ENCODE data around the gene MRGPRF.

MRGPRF gene

DNA sequence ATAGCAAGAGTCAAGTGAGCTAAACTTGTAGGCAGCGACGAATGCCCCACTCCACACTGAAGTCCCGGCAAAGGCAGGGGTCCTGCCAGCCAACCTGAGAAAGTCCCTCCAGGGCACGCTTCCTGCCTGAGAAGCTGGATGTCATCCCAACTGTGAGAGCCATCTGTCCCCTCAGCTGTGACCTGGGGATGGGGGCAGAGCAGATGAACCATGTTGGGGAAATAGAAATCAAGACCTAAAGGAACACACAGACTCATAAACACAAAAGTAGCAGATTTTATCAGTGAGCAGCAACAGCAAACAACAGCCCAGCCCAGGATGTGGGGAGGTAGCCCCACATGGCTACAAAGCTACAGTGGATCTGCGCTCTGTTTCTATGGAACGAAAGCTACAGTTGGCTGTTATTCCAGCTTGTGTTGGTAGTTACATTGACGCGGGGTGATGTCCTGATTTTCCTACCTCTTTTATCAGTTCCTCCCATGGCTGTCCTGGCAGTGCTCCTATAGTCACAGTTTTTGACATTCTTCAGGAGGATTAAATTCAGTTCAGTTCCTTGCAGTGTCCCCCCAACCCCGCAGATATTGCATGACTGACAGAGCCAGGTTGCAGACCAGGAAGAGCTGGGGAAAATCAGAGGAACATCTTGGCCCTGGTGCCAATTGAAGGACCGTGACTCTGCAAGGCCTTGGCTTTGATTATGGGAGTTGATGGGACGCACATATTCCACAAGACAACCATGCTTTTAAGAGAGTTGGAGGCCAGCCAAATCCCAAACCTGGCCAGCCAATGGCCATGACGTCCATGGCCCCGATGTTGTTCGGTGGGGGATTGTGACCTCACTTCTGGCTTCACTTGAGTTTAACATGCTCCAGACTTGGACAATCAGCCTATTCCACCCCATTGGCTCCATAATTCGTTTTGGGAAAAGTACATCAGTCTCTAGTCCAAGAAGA is 46.9 kb downstream of the MRGPRF start:
- TF ChIP-seq, protein P1, sequence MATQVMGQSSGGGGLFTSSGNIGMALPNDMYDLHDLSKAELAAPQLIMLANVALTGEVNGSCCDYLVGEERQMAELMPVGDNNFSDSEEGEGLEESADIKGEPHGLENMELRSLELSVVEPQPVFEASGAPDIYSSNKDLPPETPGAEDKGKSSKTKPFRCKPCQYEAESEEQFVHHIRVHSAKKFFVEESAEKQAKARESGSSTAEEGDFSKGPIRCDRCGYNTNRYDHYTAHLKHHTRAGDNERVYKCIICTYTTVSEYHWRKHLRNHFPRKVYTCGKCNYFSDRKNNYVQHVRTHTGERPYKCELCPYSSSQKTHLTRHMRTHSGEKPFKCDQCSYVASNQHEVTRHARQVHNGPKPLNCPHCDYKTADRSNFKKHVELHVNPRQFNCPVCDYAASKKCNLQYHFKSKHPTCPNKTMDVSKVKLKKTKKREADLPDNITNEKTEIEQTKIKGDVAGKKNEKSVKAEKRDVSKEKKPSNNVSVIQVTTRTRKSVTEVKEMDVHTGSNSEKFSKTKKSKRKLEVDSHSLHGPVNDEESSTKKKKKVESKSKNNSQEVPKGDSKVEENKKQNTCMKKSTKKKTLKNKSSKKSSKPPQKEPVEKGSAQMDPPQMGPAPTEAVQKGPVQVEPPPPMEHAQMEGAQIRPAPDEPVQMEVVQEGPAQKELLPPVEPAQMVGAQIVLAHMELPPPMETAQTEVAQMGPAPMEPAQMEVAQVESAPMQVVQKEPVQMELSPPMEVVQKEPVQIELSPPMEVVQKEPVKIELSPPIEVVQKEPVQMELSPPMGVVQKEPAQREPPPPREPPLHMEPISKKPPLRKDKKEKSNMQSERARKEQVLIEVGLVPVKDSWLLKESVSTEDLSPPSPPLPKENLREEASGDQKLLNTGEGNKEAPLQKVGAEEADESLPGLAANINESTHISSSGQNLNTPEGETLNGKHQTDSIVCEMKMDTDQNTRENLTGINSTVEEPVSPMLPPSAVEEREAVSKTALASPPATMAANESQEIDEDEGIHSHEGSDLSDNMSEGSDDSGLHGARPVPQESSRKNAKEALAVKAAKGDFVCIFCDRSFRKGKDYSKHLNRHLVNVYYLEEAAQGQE (IDR thresholded peaks at IDR 0.05; ENCODE audit: insufficient read depth in 1 of 2, low read depth in 2 of 2, low read length in 2 of 2): no peak
- no peak for TF ChIP-seq FOXP2 (optimal IDR thresholded peaks at IDR 0.05; ENCODE audit: borderline replicate concordance, extremely low read depth, extremely low read length, insufficient read depth)
- TF ChIP-seq TAF1 (IDR thresholded peaks at IDR 0.05; ENCODE audit: borderline replicate concordance, insufficient read depth, low read length): no peak
- TF ChIP-seq SIN3A (IDR thresholded peaks at IDR 0.05; ENCODE audit: borderline replicate concordance, insufficient read depth, low read length): no peak
- TF ChIP-seq POLR2AphosphoS5 (IDR thresholded peaks at IDR 0.05; ENCODE audit: low read depth, low read length): no peak

DNA sequence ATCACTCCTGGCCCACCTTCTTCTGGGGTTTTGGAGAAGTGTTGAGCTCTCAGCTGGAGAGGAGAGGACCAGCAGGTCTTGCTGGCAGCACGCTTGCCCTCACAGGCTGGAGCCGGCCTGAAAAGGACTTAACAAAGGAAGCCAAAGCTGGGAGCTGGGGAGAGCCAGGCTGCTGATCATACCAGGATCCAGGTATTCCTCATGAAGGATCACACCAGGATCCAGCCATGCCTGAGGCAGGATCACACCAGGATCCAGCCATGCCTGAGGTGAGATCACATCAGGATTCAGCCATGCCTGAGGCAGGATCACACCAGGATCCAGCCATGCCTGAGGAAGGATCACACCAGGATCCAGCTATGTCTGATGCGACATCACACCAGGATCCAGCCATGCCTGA is 49.3 kb downstream of the MRGPRF start:
- TF ChIP-seq FOXP2 (optimal IDR thresholded peaks at IDR 0.05; ENCODE audit: borderline replicate concordance, extremely low read depth, extremely low read length, insufficient read depth): no peak
- TF ChIP-seq POLR2AphosphoS5 (IDR thresholded peaks at IDR 0.05; ENCODE audit: low read depth, low read length): no peak
- TF ChIP-seq, protein P1 (IDR thresholded peaks at IDR 0.05; ENCODE audit: insufficient read depth in 1 of 2, low read depth in 2 of 2, low read length in 2 of 2): no peak
- TF ChIP-seq SIN3A (IDR thresholded peaks at IDR 0.05; ENCODE audit: borderline replicate concordance, insufficient read depth, low read length): no peak
- no peak for TF ChIP-seq TAF1 (IDR thresholded peaks at IDR 0.05; ENCODE audit: borderline replicate concordance, insufficient read depth, low read length)

DNA sequence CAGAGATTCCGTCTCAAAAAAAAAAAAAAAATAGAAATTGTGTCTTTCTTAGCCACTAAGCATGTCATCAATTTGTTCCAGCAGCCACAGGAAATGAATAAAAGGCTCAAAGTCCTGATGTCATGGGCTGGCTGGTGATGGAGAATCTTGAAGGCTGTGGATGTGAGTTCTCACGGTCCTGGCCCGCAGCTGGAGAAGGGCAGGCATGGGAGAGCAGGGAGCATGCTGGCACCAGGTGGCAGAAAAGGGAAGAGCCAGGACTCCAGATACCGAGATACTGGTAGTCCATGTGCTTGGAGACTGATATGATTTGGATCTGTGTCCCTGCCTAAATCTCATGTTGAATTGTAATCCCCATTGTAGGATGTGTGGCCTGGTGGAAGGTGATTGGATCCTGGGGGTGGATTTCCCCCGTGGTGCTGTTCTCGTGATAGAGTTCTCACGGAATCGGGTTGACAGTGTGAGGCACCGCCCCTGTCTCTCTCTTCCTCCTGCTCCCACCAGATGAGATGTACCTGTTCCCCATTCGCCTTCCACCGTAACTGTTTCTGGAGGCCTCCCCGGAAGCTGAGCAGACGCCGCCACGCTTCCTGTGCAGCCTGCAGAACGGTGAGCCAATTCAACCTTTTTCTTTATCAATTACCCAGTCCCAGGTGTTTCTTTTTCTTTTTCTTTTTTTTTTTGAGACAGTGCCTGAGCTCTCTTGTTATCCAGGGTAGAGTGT is 50.4 kb downstream of the MRGPRF start:
- TF ChIP-seq FOXP2 (optimal IDR thresholded peaks at IDR 0.05; ENCODE audit: borderline replicate concordance, extremely low read depth, extremely low read length, insufficient read depth): no peak
- TF ChIP-seq POLR2AphosphoS5 (IDR thresholded peaks at IDR 0.05; ENCODE audit: low read depth, low read length): no peak
- TF ChIP-seq SIN3A (IDR thresholded peaks at IDR 0.05; ENCODE audit: borderline replicate concordance, insufficient read depth, low read length): no peak
- TF ChIP-seq TAF1 (IDR thresholded peaks at IDR 0.05; ENCODE audit: borderline replicate concordance, insufficient read depth, low read length): no peak
- TF ChIP-seq, protein P1 (IDR thresholded peaks at IDR 0.05; ENCODE audit: insufficient read depth in 1 of 2, low read depth in 2 of 2, low read length in 2 of 2): no peak

DNA sequence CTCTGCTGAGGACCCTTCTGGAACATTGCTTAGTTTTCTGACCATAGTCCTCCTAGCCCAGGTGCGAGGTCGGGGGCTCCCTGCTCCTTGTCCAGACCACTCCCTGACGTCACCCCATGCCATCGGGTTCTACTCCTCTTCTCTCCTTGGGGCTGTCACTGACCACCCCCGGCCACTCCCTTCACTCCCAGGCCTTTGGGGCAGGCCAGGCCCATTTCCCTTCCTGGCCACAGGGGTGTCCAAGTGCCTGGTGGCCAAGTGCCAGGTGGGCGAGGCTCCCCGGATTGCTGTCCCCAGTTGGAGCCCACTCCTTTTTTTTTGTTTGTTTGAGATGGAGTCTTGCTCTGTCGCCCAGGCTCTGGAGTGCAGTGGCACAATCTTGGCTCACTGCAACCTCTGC is 51.8 kb downstream of the MRGPRF start:
- no peak for TF ChIP-seq SIN3A (IDR thresholded peaks at IDR 0.05; ENCODE audit: borderline replicate concordance, insufficient read depth, low read length)
- TF ChIP-seq, protein P1 (IDR thresholded peaks at IDR 0.05; ENCODE audit: insufficient read depth in 1 of 2, low read depth in 2 of 2, low read length in 2 of 2): no peak
- TF ChIP-seq POLR2AphosphoS5 (IDR thresholded peaks at IDR 0.05; ENCODE audit: low read depth, low read length): no peak
- no peak for TF ChIP-seq TAF1 (IDR thresholded peaks at IDR 0.05; ENCODE audit: borderline replicate concordance, insufficient read depth, low read length)
- TF ChIP-seq FOXP2 (optimal IDR thresholded peaks at IDR 0.05; ENCODE audit: borderline replicate concordance, extremely low read depth, extremely low read length, insufficient read depth): no peak

Measured in PFSK-1 (cell line).